ENCODE measurements around the gene MICAL3.

DNA sequence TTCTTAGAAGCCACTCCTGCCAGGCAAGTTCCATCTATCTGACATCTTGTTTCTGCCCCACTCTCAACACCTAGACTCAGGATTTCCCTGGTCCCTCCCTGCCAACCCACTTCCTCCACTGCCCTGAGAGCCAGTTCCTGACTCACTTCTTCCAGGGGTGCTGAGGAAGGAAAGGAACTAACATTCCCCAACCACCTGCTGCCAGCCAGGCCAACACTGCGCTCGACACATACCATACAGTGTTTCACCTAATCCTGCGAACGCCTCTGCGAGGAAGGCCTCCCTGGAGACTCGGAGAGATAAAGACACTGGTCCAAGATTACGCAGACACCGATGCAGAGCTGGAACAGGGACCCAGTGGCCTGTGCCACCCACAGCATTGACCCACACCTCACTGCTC is 40.2 kb downstream of the MICAL3 start:
- TF ChIP-seq POLR2A (IDR thresholded peaks at IDR 0.05): no peak
- TF ChIP-seq, protein P1, sequence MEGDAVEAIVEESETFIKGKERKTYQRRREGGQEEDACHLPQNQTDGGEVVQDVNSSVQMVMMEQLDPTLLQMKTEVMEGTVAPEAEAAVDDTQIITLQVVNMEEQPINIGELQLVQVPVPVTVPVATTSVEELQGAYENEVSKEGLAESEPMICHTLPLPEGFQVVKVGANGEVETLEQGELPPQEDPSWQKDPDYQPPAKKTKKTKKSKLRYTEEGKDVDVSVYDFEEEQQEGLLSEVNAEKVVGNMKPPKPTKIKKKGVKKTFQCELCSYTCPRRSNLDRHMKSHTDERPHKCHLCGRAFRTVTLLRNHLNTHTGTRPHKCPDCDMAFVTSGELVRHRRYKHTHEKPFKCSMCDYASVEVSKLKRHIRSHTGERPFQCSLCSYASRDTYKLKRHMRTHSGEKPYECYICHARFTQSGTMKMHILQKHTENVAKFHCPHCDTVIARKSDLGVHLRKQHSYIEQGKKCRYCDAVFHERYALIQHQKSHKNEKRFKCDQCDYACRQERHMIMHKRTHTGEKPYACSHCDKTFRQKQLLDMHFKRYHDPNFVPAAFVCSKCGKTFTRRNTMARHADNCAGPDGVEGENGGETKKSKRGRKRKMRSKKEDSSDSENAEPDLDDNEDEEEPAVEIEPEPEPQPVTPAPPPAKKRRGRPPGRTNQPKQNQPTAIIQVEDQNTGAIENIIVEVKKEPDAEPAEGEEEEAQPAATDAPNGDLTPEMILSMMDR (IDR thresholded peaks at IDR 0.05): no peak
